GM12878 (cell line): ENCODE results near the gene RELL2. TPM values are rescaled to one million over a fixed set of nuclear protein-coding genes. Genes with fewer than 3 reads are reported as not detected.

Experiments used
- ATAC-seq: fragments of 200-7000 bp; cut with Tn5 transposase; 3 replicates; pipeline ENCODE4 v1.9.1; 2020; ENCODE audit warnings: mild to moderate bottlenecking, moderate library complexity
- BruUV-seq: library from RNA; stranded (reverse); fragments of 400-500 nt; replicated peaks from 2 replicates; lab custom pipeline; 2021; lab: Mats Ljungman, UMichigan
- CTCF ChIA-PET: fragments of 300-600 bp; sonication (Branson Sonifier 250); formaldehyde crosslinking; extraction: SDS; loops from one replicate; lab custom pipeline; 2021; ENCODE audit warnings: inconsistent platforms; lab: Yijun Ruan, JAX
- POLR2A ChIA-PET: fragments of 350-600 bp; formaldehyde crosslinking; extraction: SDS; loops from one replicate; lab custom pipeline; 2021; ENCODE audit warnings: inconsistent platforms; lab: Charles Lee
- RAD21 ChIA-PET: fragments of 300-600 bp; sonication (Branson Sonifier 250); formaldehyde crosslinking; loops from one replicate; lab custom pipeline; 2023; ENCODE audit warnings: antibody characterized with exemption; ENCODE audit not compliant: unreplicated experiment; lab: Charles Lee
- SMC1A ChIA-PET: fragments of 300-600 bp; sonication (Branson Sonifier 250); formaldehyde crosslinking; loops from one replicate; lab custom pipeline; 2023; ENCODE audit not compliant: unreplicated experiment, uncharacterized antibody; lab: Charles Lee
- DNase-seq: peaks from one replicate; pipeline ENCODE4 v3.0.0-alpha.2; 2011; ENCODE audit warnings: low read depth, low spot score
- FAIRE-seq: peaks from 3 replicates; lab custom pipeline; 2011; peaks lifted over from hg19 to GRCh38; lab: Jason Lieb, UNC
- H2AFZ ChIP-seq: 2 replicates; pipeline ENCODE4 v1.6.0; 2011; ENCODE audit warnings: low read depth, low read length, control low read depth; ENCODE audit not compliant: control insufficient read depth
- H3K27ac ChIP-seq: 2 replicates; pipeline ENCODE4 v1.5.1; 2011; ENCODE audit warnings: control low read depth; ENCODE audit not compliant: control insufficient read depth, insufficient read depth
- H3K27me3 ChIP-seq, 2 experiments: replicated peaks in 1 of 2; 2 replicates each; pipeline versions ENCODE4 v1.6.0 to v1.6.1; 2011; ENCODE audit warnings: low read length in 1 of 2; ENCODE audit not compliant: control insufficient read depth in 2 of 2, insufficient read depth in 2 of 2
- H3K36me3 ChIP-seq, 2 experiments: 2 replicates each; pipeline ENCODE4 v1.5.1; 2011; ENCODE audit warnings: low read length in 1 of 2; ENCODE audit not compliant: control insufficient read depth in 2 of 2, insufficient read depth in 2 of 2
- H3K4me1 ChIP-seq: 2 replicates; pipeline ENCODE4 v1.6.1; 2011; ENCODE audit warnings: mild to moderate bottlenecking, low read length, moderate library complexity, mixed read lengths; ENCODE audit not compliant: control insufficient read depth, insufficient read depth
- H3K4me2 ChIP-seq: 2 replicates; pipeline ENCODE4 v1.6.0; 2011; ENCODE audit warnings: control low read depth; ENCODE audit not compliant: control insufficient read depth, insufficient read depth
- H3K4me3 ChIP-seq: fragments of 200-600 bp; sonication (generic); 2 replicates; pipeline ENCODE4 v1.5.1; 2016
- H3K79me2 ChIP-seq: 2 replicates; pipeline ENCODE4 v1.6.0; 2011; ENCODE audit warnings: low read length; ENCODE audit not compliant: control insufficient read depth, insufficient read depth
- H3K9ac ChIP-seq: 2 replicates; pipeline ENCODE4 v1.8.0; 2011; ENCODE audit warnings: low read length, control low read depth, mixed read lengths; ENCODE audit not compliant: control insufficient read depth, insufficient read depth
- H3K9me3 ChIP-seq: replicated peaks from 3 replicates; pipeline ENCODE4 v1.5.1; 2011; ENCODE audit warnings: mild to moderate bottlenecking, low read length; ENCODE audit not compliant: control insufficient read depth, insufficient read depth
- H4K20me1 ChIP-seq: 2 replicates; pipeline ENCODE4 v1.6.0; 2011; ENCODE audit not compliant: control insufficient read depth, insufficient read depth
- WGBS: methylation state at CpG from one replicate; pipeline ENCODE4 v1.1.6; 2016; ENCODE audit warnings: low lambda C conversion rate; ENCODE audit not compliant: insufficient replicate concordance, insufficient coverage; ENCODE audit errors: missing lambda C conversion rate; 5-methylcytosine and 5-hydroxymethylcytosine counted together
- in situ Hi-C: fragments of 300-500 bp; cut with MboI; formaldehyde crosslinking; loops from 9 replicates; pipeline ENCODE4 v1.14.3; 2018; ENCODE audit warnings: mixed read lengths
- intact Hi-C: fragments of 100-400 bp; cut with micrococcal nuclease; formaldehyde crosslinking; loops from one replicate; pipeline ENCODE4 v1.14.2; 2022; ENCODE audit not compliant: unreplicated experiment
- polyA plus RNA-seq, 11 experiments: library from polyadenylated mRNA; depleted of rRNA in 4 of 11; unstranded in 6 of 11; stranded (reverse) in 5 of 11; fragments of >200 nt; fragmentation: Nextera tagmentation in 4 of 11; fragmentation: Illumina TruSeq in 1 of 11; extraction: Ambion mirVana in 4 of 11; extraction: Trizol in 1 of 11; gene quantifications; 1 replicate in 1 of 11; 2 replicates in 10 of 11; pipeline versions ENCODE4 v1.2.1 to v1.2.3, GENCODE V29; 2011 to 2016; ENCODE audit warnings: inconsistent platforms in 2 of 11, missing spikeins in 2 of 11, low read depth in 1 of 11
- total RNA-seq, 4 experiments: library from RNA; depleted of rRNA in 3 of 4; stranded (reverse); fragments of >200 nt in 3 of 4; fragmentation: Illumina TruSeq in 1 of 4; extraction: Trizol in 1 of 4; gene quantifications; 2 replicates each; pipeline versions ENCODE4 v1.2.1 to v1.2.3, GENCODE V29; 2013 to 2021
- TF ChIP-seq, protein P1 (sequence below): IDR thresholded peaks from 2 replicates; pipeline ENCODE4 v1.6.1; 2012; ENCODE audit warnings: low read depth, low read length, improper control_type of control experiment
- TF ChIP-seq, protein P2 (sequence below): fragments of 450-650 bp; IDR thresholded peaks from 2 replicates; pipeline ENCODE4 v1.6.1; 2018; ENCODE audit warnings: borderline replicate concordance, mild to moderate bottlenecking; ENCODE audit not compliant: partially characterized antibody

RELL2 gene
- total and polyA plus RNA-seq, 10 of the 15 experiments (the other 5 are each of a cell fraction or from before 2014, with no cell fraction given): 0.23 to 21.4 (median 7.1) TPM

DNA sequence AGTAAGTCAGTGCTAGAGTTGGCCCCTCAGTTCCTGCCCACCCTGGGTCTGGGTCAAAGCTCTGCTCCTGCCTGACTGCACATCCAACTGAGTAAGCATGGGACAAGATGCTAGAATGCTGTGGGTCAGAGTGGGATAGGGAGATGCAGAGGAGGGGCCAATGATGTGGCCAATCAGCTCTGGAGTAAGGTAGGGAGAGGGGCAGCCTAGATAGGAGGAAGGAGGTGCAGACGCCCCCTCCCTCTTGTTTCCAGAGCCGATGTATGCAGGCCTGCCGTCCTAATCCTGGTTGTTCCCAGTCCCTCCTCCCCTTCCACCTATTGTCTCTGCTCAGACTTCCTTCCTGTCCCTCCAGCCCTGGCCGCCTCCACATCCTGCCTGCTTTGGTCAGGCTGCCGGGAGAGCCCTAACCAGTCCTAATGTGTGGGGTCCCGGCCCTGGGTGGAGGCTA, 44.0 kb downstream of the RELL2 start:
- no peaks in the 10 kb centered on the region for H4K20me1 ChIP-seq
- CTCF ChIA-PET: no interaction called here

DNA sequence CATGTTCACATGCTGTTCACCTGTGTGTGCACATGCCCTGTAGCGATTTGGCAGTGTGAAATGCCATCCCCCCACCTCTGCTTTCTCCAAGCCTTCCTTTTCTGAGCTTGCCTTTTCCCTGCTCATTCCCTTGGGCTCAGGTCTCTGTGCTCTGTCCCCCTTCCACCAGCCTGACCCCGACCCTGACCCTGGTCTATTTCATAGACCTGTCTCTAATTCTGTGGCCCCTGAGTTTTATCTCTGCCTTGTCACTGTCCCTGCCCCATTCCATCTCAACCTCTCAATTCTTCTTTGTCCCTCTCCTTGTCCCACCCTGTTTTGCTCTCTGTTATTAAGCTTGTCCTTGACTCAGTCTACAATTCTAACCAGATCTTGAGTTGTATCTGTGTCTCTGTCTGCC, 44.5 kb downstream of the RELL2 start:
- no peaks in the 10 kb centered on the region for H3K79me2 ChIP-seq
- RAD21 ChIA-PET: no interaction called here
- no peak overlapping the region for H3K9ac ChIP-seq
- intact Hi-C loops (no loop called here), in situ Hi-C loops (no loop called here)
- peaks cover 2 to 12% of the 10 kb centered on the region in 2 experiments for H3K27me3 ChIP-seq
- H4K20me1 ChIP-seq: no peaks in the 10 kb centered on the region
- H3K4me2 ChIP-seq: no peak overlapping the region
- no peak for FAIRE-seq
- no peak for DNase-seq
- BruUV-seq: no TSS peak
- ATAC-seq: no peak
- SMC1A ChIA-PET: no interaction called here
- WGBS: 0% methylated on average over 2 of the region's 2 CpGs
- TF ChIP-seq, protein P1, sequence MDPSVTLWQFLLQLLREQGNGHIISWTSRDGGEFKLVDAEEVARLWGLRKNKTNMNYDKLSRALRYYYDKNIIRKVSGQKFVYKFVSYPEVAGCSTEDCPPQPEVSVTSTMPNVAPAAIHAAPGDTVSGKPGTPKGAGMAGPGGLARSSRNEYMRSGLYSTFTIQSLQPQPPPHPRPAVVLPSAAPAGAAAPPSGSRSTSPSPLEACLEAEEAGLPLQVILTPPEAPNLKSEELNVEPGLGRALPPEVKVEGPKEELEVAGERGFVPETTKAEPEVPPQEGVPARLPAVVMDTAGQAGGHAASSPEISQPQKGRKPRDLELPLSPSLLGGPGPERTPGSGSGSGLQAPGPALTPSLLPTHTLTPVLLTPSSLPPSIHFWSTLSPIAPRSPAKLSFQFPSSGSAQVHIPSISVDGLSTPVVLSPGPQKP: no peak
- TF ChIP-seq, all 136 proteins: peak for 0
- H2AFZ ChIP-seq: no peak overlapping the region
- H3K27ac ChIP-seq: no peak overlapping the region
- no peaks in the 10 kb centered on the region for H3K4me1 ChIP-seq
- no peaks in the 10 kb centered on the region for H3K9me3 ChIP-seq
- ChIA-PET CTCF (no interaction called here), POLR2A (no interaction called here)
- H3K4me3 ChIP-seq: no peak overlapping the region
- H3K36me3 ChIP-seq: no peaks in the 10 kb centered on the region

More for the DNA sequence above, 44.0 kb downstream of the RELL2 start:
- DNase-seq (no peak), FAIRE-seq (no peak), ATAC-seq (no peak; the same call in 2 of the 3 replicates)
- Histone ChIP-seq H3K27me3 (peaks cover 2 to 12% of the 10 kb centered on the region in 2 experiments), H3K27ac (no peak overlapping the region), H3K9ac (no peak overlapping the region), H3K4me1 (no peaks in the 10 kb centered on the region), H3K79me2 (no peaks in the 10 kb centered on the region), H3K4me3 (no peak overlapping the region), H2AFZ (no peak overlapping the region), H3K36me3 (no peaks in the 10 kb centered on the region), H3K4me2 (no peak overlapping the region), H3K9me3 (no peaks in the 10 kb centered on the region)
- no TSS peak for BruUV-seq
- 34% methylated on average over 6 of the region's 6 CpGs for WGBS
- RAD21 ChIA-PET: no interaction called here
- in situ Hi-C loops (no loop called here), intact Hi-C loops (no loop called here)
- TF ChIP-seq, protein P2, sequence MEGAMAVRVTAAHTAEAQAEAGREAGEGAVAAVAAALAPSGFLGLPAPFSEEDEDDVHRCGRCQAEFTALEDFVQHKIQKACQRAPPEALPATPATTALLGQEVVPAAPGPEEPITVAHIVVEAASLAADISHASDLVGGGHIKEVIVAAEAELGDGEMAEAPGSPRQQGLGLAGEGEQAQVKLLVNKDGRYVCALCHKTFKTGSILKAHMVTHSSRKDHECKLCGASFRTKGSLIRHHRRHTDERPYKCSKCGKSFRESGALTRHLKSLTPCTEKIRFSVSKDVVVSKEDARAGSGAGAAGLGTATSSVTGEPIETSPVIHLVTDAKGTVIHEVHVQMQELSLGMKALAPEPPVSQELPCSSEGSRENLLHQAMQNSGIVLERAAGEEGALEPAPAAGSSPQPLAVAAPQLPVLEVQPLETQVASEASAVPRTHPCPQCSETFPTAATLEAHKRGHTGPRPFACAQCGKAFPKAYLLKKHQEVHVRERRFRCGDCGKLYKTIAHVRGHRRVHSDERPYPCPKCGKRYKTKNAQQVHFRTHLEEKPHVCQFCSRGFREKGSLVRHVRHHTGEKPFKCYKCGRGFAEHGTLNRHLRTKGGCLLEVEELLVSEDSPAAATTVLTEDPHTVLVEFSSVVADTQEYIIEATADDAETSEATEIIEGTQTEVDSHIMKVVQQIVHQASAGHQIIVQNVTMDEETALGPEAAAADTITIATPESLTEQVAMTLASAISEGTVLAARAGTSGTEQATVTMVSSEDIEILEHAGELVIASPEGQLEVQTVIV: no peak
- SMC1A ChIA-PET: no interaction called here
- POLR2A ChIA-PET: no interaction called here
